ENCODE data around the gene AUH. TPM values are rescaled to one million over a fixed set of nuclear protein-coding genes. Genes with fewer than 3 reads are reported as not detected.

The AUH gene
- total RNA-seq, 1 donor from 2014 or later = 9.8 TPM

DNA sequence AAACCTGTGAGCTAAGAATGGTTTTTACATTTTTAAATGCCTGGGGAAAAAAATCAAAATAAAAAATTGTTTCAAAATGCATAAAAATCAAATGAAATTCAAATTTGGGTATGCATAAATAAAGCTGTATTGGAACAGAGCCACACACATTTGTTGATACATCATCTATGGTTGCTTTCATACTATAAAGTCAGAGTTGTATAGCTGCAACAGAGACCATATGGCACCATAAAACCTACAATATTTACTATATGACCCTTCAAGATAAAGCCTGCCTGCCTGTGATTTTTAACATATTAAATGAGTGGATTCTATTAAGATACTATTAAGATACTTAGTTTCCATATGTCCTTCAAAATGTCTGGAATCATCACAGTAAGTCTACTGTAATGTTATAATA is 40.0 kb downstream of the AUH start:
- H3K36me3 ChIP-seq (ENCODE audit: insufficient read depth, low read length) = no peaks in the 10 kb centered on the region
- no peak overlapping the region for H3K27ac ChIP-seq (ENCODE audit: low read depth, low read length)
- Mint-ChIP-seq H3K4me3 (ENCODE audit: unreplicated experiment) (no peak overlapping the region), H3K27me3 (ENCODE audit: low read depth, unreplicated experiment) (no peaks in the 10 kb centered on the region), H3K4me1 (ENCODE audit: low read depth, unreplicated experiment) (no peaks in the 10 kb centered on the region), H3K27ac (ENCODE audit: unreplicated experiment) (no peak overlapping the region), H3K9me3 (ENCODE audit: unreplicated experiment) (no peaks in the 10 kb centered on the region), H3K36me3 (ENCODE audit: low read depth, unreplicated experiment) (peaks cover 2% of the 10 kb centered on the region)
- H4K20me1 ChIP-seq (ENCODE audit: insufficient read depth, low read length) = no peaks in the 10 kb centered on the region
- H3K9ac ChIP-seq (ENCODE audit: low read length) = no peak overlapping the region
- DNase-seq (ENCODE audit: low read depth) = no peak
- H3K4me1 ChIP-seq (ENCODE audit: insufficient read depth, low read length) = no peaks in the 10 kb centered on the region
- TF ChIP-seq, protein P1, sequence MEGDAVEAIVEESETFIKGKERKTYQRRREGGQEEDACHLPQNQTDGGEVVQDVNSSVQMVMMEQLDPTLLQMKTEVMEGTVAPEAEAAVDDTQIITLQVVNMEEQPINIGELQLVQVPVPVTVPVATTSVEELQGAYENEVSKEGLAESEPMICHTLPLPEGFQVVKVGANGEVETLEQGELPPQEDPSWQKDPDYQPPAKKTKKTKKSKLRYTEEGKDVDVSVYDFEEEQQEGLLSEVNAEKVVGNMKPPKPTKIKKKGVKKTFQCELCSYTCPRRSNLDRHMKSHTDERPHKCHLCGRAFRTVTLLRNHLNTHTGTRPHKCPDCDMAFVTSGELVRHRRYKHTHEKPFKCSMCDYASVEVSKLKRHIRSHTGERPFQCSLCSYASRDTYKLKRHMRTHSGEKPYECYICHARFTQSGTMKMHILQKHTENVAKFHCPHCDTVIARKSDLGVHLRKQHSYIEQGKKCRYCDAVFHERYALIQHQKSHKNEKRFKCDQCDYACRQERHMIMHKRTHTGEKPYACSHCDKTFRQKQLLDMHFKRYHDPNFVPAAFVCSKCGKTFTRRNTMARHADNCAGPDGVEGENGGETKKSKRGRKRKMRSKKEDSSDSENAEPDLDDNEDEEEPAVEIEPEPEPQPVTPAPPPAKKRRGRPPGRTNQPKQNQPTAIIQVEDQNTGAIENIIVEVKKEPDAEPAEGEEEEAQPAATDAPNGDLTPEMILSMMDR (IDR thresholded peaks at IDR 0.05; ENCODE audit: insufficient read depth, low read depth, low read length) = no peak
- TF ChIP-seq EZH2 (IDR thresholded peaks at IDR 0.05; ENCODE audit: insufficient read depth, low read length) = no peak
- no peaks in the 10 kb centered on the region for H3K9me3 ChIP-seq (ENCODE audit: insufficient read depth, low read depth, low read length)
- H3K27me3 ChIP-seq (ENCODE audit: insufficient read depth, low read length) = no peaks in the 10 kb centered on the region
- no peaks in the 10 kb centered on the region for H3K79me2 ChIP-seq (ENCODE audit: insufficient read depth, low read length)
- H3K4me3 ChIP-seq (ENCODE audit: insufficient read depth, low read depth, low read length) = no peak overlapping the region
- H2AFZ ChIP-seq (ENCODE audit: low read depth, low read length) = no peak overlapping the region
- no peak for FAIRE-seq
- H3K4me2 ChIP-seq (ENCODE audit: low read length) = no peak overlapping the region

DNA sequence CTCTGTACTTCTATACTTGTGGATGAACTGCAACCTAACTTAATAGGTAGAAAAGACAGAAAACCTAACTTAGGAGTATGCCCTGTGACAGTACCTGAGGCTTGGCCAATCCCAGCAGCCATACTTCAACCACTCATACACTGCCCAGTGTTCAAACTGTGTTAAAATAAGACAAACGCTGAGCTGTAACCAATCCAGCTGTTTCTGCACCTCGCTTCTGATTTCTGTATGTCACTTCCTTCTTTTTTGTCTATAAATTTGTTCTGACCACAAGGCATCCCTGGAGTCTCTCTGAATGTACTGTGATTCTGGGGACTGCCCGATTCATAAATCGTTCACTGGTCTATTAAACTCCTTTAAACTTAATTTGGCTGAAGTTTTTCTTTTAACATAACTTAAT is 41.4 kb downstream of the AUH start:
- H3K27me3 ChIP-seq (ENCODE audit: insufficient read depth, low read length) = no peaks in the 10 kb centered on the region

DNA sequence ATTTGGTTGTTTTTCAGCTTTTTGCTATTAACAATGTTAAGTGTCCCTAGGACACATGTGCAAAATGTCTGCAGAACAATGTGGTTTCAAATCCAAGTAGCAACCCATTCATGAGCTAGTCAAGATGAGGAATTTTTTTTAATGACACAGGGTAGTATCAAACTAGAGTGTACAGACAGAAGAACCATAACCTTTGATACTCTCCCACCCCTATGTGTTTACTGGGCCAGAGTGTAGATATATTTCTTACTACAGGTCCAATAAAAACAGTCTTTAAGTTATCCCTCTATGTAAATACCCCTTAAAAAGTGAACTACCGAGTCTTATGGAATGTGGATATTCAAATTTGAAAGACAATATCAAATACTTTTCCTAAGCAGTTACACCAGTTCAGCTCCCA is 45.6 kb downstream of the AUH start:
- H3K4me3 Mint-ChIP-seq (ENCODE audit: unreplicated experiment) = no peak overlapping the region
- Histone ChIP-seq H3K9me3 (ENCODE audit: insufficient read depth, low read depth, low read length) (no peaks in the 10 kb centered on the region), H2AFZ (ENCODE audit: low read depth, low read length) (no peak overlapping the region), H3K4me1 (ENCODE audit: insufficient read depth, low read length) (no peaks in the 10 kb centered on the region), H3K27me3 (ENCODE audit: insufficient read depth, low read length) (no peaks in the 10 kb centered on the region), H3K4me3 (ENCODE audit: insufficient read depth, low read depth, low read length) (no peak overlapping the region), H3K36me3 (ENCODE audit: insufficient read depth, low read length) (no peaks in the 10 kb centered on the region), H3K4me2 (ENCODE audit: low read length) (no peak overlapping the region), H3K27ac (ENCODE audit: low read depth, low read length) (no peak overlapping the region), H4K20me1 (ENCODE audit: insufficient read depth, low read length) (no peaks in the 10 kb centered on the region), H3K79me2 (ENCODE audit: insufficient read depth, low read length) (no peaks in the 10 kb centered on the region), H3K9ac (ENCODE audit: low read length) (no peak overlapping the region)
- TF ChIP-seq EZH2 (IDR thresholded peaks at IDR 0.05; ENCODE audit: insufficient read depth, low read length) = no peak
- TF ChIP-seq, protein P1 (IDR thresholded peaks at IDR 0.05; ENCODE audit: insufficient read depth, low read depth, low read length) = no peak
- H3K36me3 Mint-ChIP-seq (ENCODE audit: low read depth, unreplicated experiment) = peaks cover 3% of the 10 kb centered on the region
- no peaks in the 10 kb centered on the region for H3K9me3 Mint-ChIP-seq (ENCODE audit: unreplicated experiment)
- DNase-seq (ENCODE audit: low read depth) (no peak), FAIRE-seq (peak; percentile 17)
- H3K27me3 Mint-ChIP-seq (ENCODE audit: low read depth, unreplicated experiment) = no peaks in the 10 kb centered on the region
- H3K4me1 Mint-ChIP-seq (ENCODE audit: low read depth, unreplicated experiment) = peaks cover 2% of the 10 kb centered on the region
- H3K27ac Mint-ChIP-seq (ENCODE audit: unreplicated experiment) = no peak overlapping the region

More for the DNA sequence above, 41.4 kb downstream of the AUH start:
- no peak overlapping the region for H3K27ac Mint-ChIP-seq (ENCODE audit: unreplicated experiment)
- no peak for DNase-seq (ENCODE audit: low read depth)
- H3K27me3 Mint-ChIP-seq (ENCODE audit: low read depth, unreplicated experiment) = no peaks in the 10 kb centered on the region
- peaks cover 2% of the 10 kb centered on the region for H3K36me3 Mint-ChIP-seq (ENCODE audit: low read depth, unreplicated experiment)
- H3K79me2 ChIP-seq (ENCODE audit: insufficient read depth, low read length) = no peaks in the 10 kb centered on the region
- no peaks in the 10 kb centered on the region for H3K4me1 Mint-ChIP-seq (ENCODE audit: low read depth, unreplicated experiment)
- H3K4me1 ChIP-seq (ENCODE audit: insufficient read depth, low read length) = no peaks in the 10 kb centered on the region
- no peaks in the 10 kb centered on the region for H4K20me1 ChIP-seq (ENCODE audit: insufficient read depth, low read length)
- H3K4me2 ChIP-seq (ENCODE audit: low read length) = no peak overlapping the region
- H3K9ac ChIP-seq (ENCODE audit: low read length) = no peak overlapping the region
- H3K4me3 Mint-ChIP-seq (ENCODE audit: unreplicated experiment) = no peak overlapping the region
- TF ChIP-seq, protein P1 (IDR thresholded peaks at IDR 0.05; ENCODE audit: insufficient read depth, low read depth, low read length) = no peak
- TF ChIP-seq EZH2 (IDR thresholded peaks at IDR 0.05; ENCODE audit: insufficient read depth, low read length) = no peak
- H3K4me3 ChIP-seq (ENCODE audit: insufficient read depth, low read depth, low read length) = no peak overlapping the region
- no peaks in the 10 kb centered on the region for H3K9me3 Mint-ChIP-seq (ENCODE audit: unreplicated experiment)
- no peaks in the 10 kb centered on the region for H3K36me3 ChIP-seq (ENCODE audit: insufficient read depth, low read length)
- FAIRE-seq = no peak
- H2AFZ ChIP-seq (ENCODE audit: low read depth, low read length) = no peak overlapping the region
- no peaks in the 10 kb centered on the region for H3K9me3 ChIP-seq (ENCODE audit: insufficient read depth, low read depth, low read length)
- no peak overlapping the region for H3K27ac ChIP-seq (ENCODE audit: low read depth, low read length)
